Measurements from ENCODE around the gene PPP1R3G.

Gene PPP1R3G

DNA sequence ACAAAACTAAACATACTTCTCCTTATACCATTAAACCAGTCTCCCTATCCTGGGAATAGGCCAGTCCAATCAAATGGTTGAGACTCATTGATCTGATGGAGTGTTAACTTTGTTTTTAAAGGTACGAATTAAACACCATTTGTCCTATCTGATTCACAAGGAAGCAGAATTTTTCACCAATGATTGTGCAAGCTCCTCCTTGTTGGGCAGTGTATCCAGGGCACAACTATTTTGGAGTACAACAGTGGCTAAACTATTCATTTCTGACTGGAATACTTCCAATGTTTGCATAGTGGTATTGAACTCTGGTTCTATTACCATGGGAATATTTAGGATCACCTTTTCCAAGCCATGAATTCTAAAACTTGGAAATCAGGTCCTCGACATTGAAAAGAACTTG, 5.4 kb upstream of the PPP1R3G start:
- DNase-seq (ENCODE audit: low read depth), result no peak
- no peak overlapping the region for H3K4me3 ChIP-seq (ENCODE audit: control insufficient read depth, low read depth, low read length)
- no peak for TF ChIP-seq CTCF (IDR thresholded peaks at IDR 0.05; ENCODE audit: control insufficient read depth, insufficient read depth, low read depth, low read length, missing control alignments)

GRCh38 chr6:5080574-5080973, 4.6 kb upstream of the PPP1R3G start:
- no peak overlapping the region for H3K4me3 ChIP-seq (ENCODE audit: control insufficient read depth, low read depth, low read length)
- DNase-seq (ENCODE audit: low read depth), result no peak
- TF ChIP-seq CTCF (IDR thresholded peaks at IDR 0.05; ENCODE audit: control insufficient read depth, insufficient read depth, low read depth, low read length, missing control alignments), result no peak

DNA sequence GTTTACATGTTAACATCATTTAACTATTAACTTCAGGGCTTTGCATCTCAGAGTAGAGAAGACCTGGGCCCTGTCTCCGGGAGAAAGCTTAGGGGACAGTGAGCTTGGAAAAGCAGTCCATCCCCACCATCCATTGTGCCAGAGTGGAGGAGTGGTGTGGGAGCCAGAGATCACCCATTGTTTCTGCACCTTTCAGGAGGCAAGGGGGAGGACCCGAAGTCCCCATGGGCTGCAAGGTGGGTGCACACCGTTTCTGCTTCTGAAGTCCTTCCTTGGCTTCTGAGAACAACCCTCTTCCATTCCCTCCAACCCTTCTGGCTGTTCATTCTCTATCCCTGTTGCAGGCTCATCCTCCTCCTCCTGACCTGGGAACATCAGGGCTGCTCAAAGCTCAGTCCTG, 4.0 kb upstream of the PPP1R3G start:
- no peak for TF ChIP-seq CTCF (IDR thresholded peaks at IDR 0.05; ENCODE audit: control insufficient read depth, insufficient read depth, low read depth, low read length, missing control alignments)

DNA sequence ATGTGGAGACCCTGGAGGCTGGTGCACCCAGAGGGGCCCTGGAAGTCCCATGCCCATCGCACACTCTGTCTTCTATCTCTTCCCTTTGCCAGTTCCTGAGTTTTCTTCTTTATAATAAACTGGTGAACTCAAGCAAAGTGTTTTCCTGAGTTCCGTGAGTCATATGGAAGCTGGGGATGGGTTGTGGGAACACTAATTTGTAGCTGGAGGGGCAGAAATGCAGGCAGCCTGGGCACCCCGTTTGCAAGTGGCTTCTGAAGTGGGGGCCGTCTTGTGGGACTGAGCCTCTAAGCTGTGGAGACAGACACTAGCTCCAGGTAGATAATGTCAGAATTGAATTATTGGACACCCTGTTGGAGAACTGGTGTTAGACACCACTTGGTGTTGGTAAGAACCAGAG, 3.2 kb upstream of the PPP1R3G start:
- TF ChIP-seq CTCF (IDR thresholded peaks at IDR 0.05; ENCODE audit: control insufficient read depth, insufficient read depth, low read depth, low read length, missing control alignments), result no peak
- no peak for DNase-seq (ENCODE audit: low read depth)
- H3K4me3 ChIP-seq (ENCODE audit: control insufficient read depth, low read depth, low read length), result no peak overlapping the region

More for the DNA sequence above, 4.0 kb upstream of the PPP1R3G start:
- DNase-seq (ENCODE audit: low read depth), result no peak
- H3K4me3 ChIP-seq (ENCODE audit: control insufficient read depth, low read depth, low read length), result no peak overlapping the region

DNA sequence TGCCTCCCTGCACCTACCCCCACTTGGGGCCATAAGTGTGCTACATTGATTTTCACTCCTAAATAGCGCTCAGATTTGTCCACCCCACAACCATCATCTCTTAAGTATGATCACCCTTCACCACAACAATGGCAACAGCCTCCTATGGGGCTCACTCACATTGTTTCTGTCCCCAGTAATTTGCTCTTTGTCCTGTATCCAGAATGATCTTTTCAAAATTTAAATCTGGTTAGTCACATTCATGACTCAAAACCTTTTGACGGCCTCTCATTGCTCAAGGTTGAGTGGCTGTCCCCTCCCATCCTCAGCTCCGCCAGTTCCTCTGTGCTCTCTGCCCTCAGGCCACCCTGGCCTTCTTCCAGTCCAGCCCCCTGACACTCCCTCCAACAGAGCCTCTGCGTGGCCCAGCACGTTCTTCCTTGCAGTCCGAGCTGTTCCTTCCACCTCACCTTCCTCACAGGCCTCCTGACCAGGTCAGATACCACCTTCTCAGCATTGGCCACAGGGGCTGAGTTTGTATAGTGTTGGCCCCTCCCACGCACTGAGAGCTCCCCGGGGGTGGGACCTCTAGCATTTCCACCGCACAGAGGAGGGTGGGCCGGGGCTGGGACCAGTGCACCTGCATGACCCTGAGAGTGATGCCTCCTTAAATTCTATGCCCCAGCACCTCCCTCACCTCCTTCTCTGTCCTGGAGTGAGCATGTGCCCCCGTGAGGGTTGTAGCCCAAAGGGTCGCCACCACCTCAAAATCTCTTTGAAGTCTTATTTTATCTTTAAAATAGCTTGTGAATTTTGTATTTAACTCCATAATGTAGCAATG, 2.4 kb upstream of the PPP1R3G start:
- TF ChIP-seq CTCF (IDR thresholded peaks at IDR 0.05; ENCODE audit: control insufficient read depth, insufficient read depth, low read depth, low read length, missing control alignments), result no peak
- H3K4me3 ChIP-seq (ENCODE audit: control insufficient read depth, low read depth, low read length), result no peak overlapping the region
- DNase-seq (ENCODE audit: low read depth), result peak; percentile 48

DNA sequence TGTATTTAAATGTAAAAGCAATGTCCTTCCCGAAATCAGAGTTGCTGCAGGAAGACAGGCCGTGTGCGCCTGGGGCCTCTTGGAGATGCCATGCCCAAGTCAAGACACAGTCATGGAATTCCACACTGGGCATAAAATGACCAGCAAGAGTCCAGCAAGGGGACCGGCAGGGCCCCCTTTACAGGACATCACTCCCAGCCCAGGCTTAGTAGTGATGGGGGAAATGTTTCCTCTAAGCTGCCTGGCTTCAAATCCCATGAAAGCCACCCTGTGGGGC, 1.9 kb upstream of the PPP1R3G start:
- DNase-seq (ENCODE audit: low read depth), result no peak
- TF ChIP-seq CTCF (IDR thresholded peaks at IDR 0.05; ENCODE audit: control insufficient read depth, insufficient read depth, low read depth, low read length, missing control alignments), result no peak
- H3K4me3 ChIP-seq (ENCODE audit: control insufficient read depth, low read depth, low read length), result no peak overlapping the region
